IMR-90 (cell line): ENCODE measurements around the gene DGKG.

Source experiments
- CEBPB ChIP-seq: IDR thresholded peaks from 2 replicates; pipeline ENCODE4 v1.6.1; 2012; ENCODE audit warnings: low read depth, low read length, improper control_type of control experiment
- MAFK ChIP-seq: IDR thresholded peaks from 2 replicates; pipeline ENCODE4 v1.6.1; 2012; ENCODE audit warnings: low read depth, low read length, improper control_type of control experiment
- POLR2A ChIP-seq: IDR thresholded peaks from 2 replicates; pipeline ENCODE4 v1.6.1; 2012; ENCODE audit warnings: mild to moderate bottlenecking, low read depth, low read length
- TF ChIP-seq, protein P1 (sequence below): conservative IDR thresholded peaks from 2 replicates; pipeline ENCODE4 v1.5.1; 2012; ENCODE audit warnings: mild to moderate bottlenecking, low read depth, low read length, improper control_type of control experiment
- TF ChIP-seq, protein P2 (sequence below): fragments of 150-350 bp; IDR thresholded peaks from 2 replicates; pipeline ENCODE4 v1.6.1; 2017; ENCODE audit warnings: mild to moderate bottlenecking, antibody characterized with exemption, low read length, low read depth

DNA sequence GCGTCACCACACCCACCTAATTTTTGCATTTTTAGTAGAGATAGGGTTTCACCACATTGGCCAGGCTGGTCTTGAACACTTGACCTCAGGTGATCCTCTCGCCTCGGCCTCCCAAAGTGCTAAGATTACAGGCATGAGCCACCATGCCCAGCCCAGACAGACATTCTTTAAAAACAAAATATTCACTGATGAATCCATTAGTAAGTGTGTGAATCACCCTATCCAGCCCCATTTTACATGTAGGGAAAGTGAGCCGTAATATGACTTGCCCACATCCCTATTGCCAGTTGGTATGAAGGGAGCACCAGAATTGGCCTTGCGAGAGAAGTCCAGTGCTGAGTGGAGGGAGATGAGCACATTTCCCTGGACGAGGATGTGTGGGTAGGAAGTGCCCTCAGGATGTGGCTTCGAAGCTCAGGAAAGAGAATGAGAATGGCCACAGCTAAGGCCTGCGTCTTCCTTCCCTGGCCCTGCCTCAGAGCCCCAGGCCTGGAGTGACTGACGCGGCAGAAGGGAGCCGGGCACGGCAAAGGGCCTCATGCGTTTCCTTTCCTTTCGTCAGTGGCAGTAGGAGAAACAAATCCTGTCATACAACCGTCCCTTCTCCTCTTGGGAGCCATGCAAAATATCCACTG, 224.9 kb downstream of the DGKG start:
- TF ChIP-seq, protein P1, sequence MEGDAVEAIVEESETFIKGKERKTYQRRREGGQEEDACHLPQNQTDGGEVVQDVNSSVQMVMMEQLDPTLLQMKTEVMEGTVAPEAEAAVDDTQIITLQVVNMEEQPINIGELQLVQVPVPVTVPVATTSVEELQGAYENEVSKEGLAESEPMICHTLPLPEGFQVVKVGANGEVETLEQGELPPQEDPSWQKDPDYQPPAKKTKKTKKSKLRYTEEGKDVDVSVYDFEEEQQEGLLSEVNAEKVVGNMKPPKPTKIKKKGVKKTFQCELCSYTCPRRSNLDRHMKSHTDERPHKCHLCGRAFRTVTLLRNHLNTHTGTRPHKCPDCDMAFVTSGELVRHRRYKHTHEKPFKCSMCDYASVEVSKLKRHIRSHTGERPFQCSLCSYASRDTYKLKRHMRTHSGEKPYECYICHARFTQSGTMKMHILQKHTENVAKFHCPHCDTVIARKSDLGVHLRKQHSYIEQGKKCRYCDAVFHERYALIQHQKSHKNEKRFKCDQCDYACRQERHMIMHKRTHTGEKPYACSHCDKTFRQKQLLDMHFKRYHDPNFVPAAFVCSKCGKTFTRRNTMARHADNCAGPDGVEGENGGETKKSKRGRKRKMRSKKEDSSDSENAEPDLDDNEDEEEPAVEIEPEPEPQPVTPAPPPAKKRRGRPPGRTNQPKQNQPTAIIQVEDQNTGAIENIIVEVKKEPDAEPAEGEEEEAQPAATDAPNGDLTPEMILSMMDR: no peak
- TF ChIP-seq, protein P2, sequence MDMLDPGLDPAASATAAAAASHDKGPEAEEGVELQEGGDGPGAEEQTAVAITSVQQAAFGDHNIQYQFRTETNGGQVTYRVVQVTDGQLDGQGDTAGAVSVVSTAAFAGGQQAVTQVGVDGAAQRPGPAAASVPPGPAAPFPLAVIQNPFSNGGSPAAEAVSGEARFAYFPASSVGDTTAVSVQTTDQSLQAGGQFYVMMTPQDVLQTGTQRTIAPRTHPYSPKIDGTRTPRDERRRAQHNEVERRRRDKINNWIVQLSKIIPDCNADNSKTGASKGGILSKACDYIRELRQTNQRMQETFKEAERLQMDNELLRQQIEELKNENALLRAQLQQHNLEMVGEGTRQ: no peak
- no peak for TF ChIP-seq MAFK
- no peak for TF ChIP-seq CEBPB
- TF ChIP-seq POLR2A: no peak
